ENCODE results near the gene SLC16A12. TPM values are rescaled to one million over a fixed set of nuclear protein-coding genes. Genes with fewer than 3 reads are reported as not detected.

The SLC16A12 gene
- total RNA-seq, 1 experiment from 2014 or later: 0.09 TPM

GRCh38 chr10:89502549-89502948 lies 32.8 kb downstream of the SLC16A12 start:
- DNase-seq (ENCODE audit: unreplicated experiment): peak; percentile 91
- H3K27me3 Mint-ChIP-seq (ENCODE audit: insufficient read depth, unreplicated experiment): no peaks in the 10 kb centered on the region
- peaks cover 25% of the 10 kb centered on the region for H3K4me1 Mint-ChIP-seq (ENCODE audit: insufficient read depth, unreplicated experiment)
- H3K27ac Mint-ChIP-seq (ENCODE audit: low read depth, unreplicated experiment): peak overlapping the region; percentile 43
- no TSS peak for BruUV-seq (replicated peaks)
- intact Hi-C loops (cut with micrococcal nuclease): no loop called here
- TF ChIP-seq CTCF (IDR thresholded peaks at IDR 0.05; ENCODE audit: unreplicated experiment): no peak
- ChIA-PET CTCF (interaction anchor here (0.6 to 1.9 kb wide), 2 partner anchors 19 to 52 kb away, joined by 4 to 5 read pairs; no protein-coding TSS in a partner anchor), POLR2A (interaction anchor here (0.7 to 4.3 kb wide), 11 partner anchors 14 to 71 kb away, joined by 3 to 22 read pairs (median 7); no protein-coding TSS in a partner anchor)
- H3K9me3 Mint-ChIP-seq (ENCODE audit: unreplicated experiment): peaks cover 7% of the 10 kb centered on the region
- H3K4me3 Mint-ChIP-seq (ENCODE audit: unreplicated experiment): no peak overlapping the region
- H3K36me3 Mint-ChIP-seq (ENCODE audit: insufficient read depth, unreplicated experiment): no peaks in the 10 kb centered on the region

- Mint-ChIP-seq H3K36me3 (ENCODE audit: insufficient read depth, unreplicated experiment) (no peaks in the 10 kb centered on the region), H3K4me3 (ENCODE audit: unreplicated experiment) (no peak overlapping the region), H3K4me1 (ENCODE audit: insufficient read depth, unreplicated experiment) (no peaks in the 10 kb centered on the region), H3K9me3 (ENCODE audit: unreplicated experiment) (no peaks in the 10 kb centered on the region), H3K27ac (ENCODE audit: low read depth, unreplicated experiment) (no peak overlapping the region), H3K27me3 (ENCODE audit: insufficient read depth, unreplicated experiment) (no peaks in the 10 kb centered on the region)
- intact Hi-C loops (cut with micrococcal nuclease): loop anchor here (5.0 kb wide), 1 partner anchor 53 kb away; no protein-coding TSS in a partner anchor
- ChIA-PET CTCF (no interaction called here), POLR2A (no interaction called here)
- no TSS peak for BruUV-seq (replicated peaks)
- DNase-seq (ENCODE audit: unreplicated experiment): no peak
- TF ChIP-seq CTCF (IDR thresholded peaks at IDR 0.05; ENCODE audit: unreplicated experiment): no peak
Measured at GRCh38 chr10:89494575-89494974, 40.8 kb downstream of the SLC16A12 start.

DNA sequence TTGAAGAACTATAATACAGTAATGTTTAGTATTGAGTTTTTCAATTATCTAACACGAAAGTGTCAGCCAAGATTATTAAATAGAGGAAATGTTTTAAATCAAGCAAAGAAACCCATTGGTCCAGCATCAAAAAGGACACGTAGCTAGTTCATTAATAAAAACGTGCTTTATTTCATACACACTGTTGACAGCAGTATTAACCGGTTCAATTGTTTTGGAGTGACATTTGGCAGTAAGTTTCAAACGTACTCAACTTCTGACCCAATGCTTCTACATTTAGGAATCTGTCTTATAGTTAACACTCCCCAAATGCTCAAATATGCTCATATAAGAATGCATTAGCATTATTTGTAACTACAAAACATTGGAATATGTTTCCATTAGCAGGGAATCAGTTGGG lies 41.3 kb downstream of the SLC16A12 start:
- Mint-ChIP-seq H3K36me3 (ENCODE audit: insufficient read depth, unreplicated experiment) (no peaks in the 10 kb centered on the region), H3K27me3 (ENCODE audit: insufficient read depth, unreplicated experiment) (no peaks in the 10 kb centered on the region), H3K9me3 (ENCODE audit: unreplicated experiment) (no peaks in the 10 kb centered on the region), H3K4me1 (ENCODE audit: insufficient read depth, unreplicated experiment) (no peaks in the 10 kb centered on the region), H3K27ac (ENCODE audit: low read depth, unreplicated experiment) (no peak overlapping the region), H3K4me3 (ENCODE audit: unreplicated experiment) (no peak overlapping the region)
- TF ChIP-seq CTCF (IDR thresholded peaks at IDR 0.05; ENCODE audit: unreplicated experiment): no peak
- intact Hi-C loops (cut with micrococcal nuclease): loop anchor here (5.0 kb wide), 1 partner anchor 53 kb away; no protein-coding TSS in a partner anchor
- POLR2A ChIA-PET: no interaction called here
- no peak for DNase-seq (ENCODE audit: unreplicated experiment)
- BruUV-seq (replicated peaks): no TSS peak
- CTCF ChIA-PET: no interaction called here

DNA sequence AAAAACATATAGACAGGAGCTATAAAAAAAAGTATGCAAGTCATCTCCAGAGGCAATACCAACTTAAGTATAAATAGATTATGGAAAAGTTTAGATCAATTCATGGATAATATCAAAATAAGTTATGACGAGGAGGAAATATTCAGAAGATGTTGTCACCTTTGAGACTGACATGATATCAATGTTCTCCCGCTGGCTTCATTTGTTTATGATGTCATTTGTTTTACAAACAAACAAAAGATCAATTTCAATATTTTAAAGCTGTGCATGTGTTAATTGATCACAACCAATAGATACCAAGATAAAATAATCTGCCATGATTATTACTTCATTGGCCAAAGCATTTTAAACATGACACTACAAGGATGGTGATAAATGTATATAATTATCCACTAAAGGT lies 43.5 kb downstream of the SLC16A12 start:
- Mint-ChIP-seq H3K27ac (ENCODE audit: low read depth, unreplicated experiment) (no peak overlapping the region), H3K27me3 (ENCODE audit: insufficient read depth, unreplicated experiment) (no peaks in the 10 kb centered on the region), H3K4me1 (ENCODE audit: insufficient read depth, unreplicated experiment) (no peaks in the 10 kb centered on the region), H3K9me3 (ENCODE audit: unreplicated experiment) (no peaks in the 10 kb centered on the region), H3K36me3 (ENCODE audit: insufficient read depth, unreplicated experiment) (no peaks in the 10 kb centered on the region), H3K4me3 (ENCODE audit: unreplicated experiment) (no peak overlapping the region)
- CTCF ChIA-PET: no interaction called here
- intact Hi-C loops (cut with micrococcal nuclease): loop anchor here (5.0 kb wide), 1 partner anchor 55 kb away; no protein-coding TSS in a partner anchor
- no TSS peak for BruUV-seq (replicated peaks)
- TF ChIP-seq CTCF (IDR thresholded peaks at IDR 0.05; ENCODE audit: unreplicated experiment): no peak
- POLR2A ChIA-PET: interaction anchor here (0.7 to 1.3 kb wide), 2 partner anchors 9 to 24 kb away, joined by 3 read pairs; no protein-coding TSS in a partner anchor
- no peak for DNase-seq (ENCODE audit: unreplicated experiment)

Measured in MCF 10A (cell line).